HepG2 (cell line): ENCODE data around the gene SLC17A9. TPM values are rescaled to one million over a fixed set of nuclear protein-coding genes. Genes with fewer than 3 reads are reported as not detected.

Source experiments
- ZBTB40 ChIP-seq, 2 experiments: fragments of 450-650 bp in 1 of 2; sonication (generic) in 1 of 2; formaldehyde crosslinking in 1 of 2; IDR thresholded peaks; 2 replicates each; pipeline versions ENCODE4 v1.6.1 to v1.8.0; 2016 to 2022; ENCODE audit warnings: antibody characterized with exemption in 1 of 2, mild to moderate bottlenecking in 1 of 2, missing genetic modification reagents in 1 of 2
- ZNF101 ChIP-seq: sonication (generic); formaldehyde crosslinking; IDR thresholded peaks from 2 replicates; pipeline ENCODE4 v1.4.0; 2020; ENCODE audit warnings: mild to moderate bottlenecking, low read depth, missing genetic modification reagents, borderline replicate concordance
- ZNF318 ChIP-seq: sonication (generic); formaldehyde crosslinking; IDR thresholded peaks from 2 replicates; pipeline ENCODE4 v1.4.0; 2020; ENCODE audit warnings: mild to moderate bottlenecking, missing genetic modification reagents
- ZNF343 ChIP-seq: sonication (generic); formaldehyde crosslinking; IDR thresholded peaks from 2 replicates; pipeline ENCODE4 v1.4.0; 2020; ENCODE audit warnings: mild to moderate bottlenecking, missing genetic modification reagents
- ZNF749 ChIP-seq: sonication (generic); formaldehyde crosslinking; IDR thresholded peaks from 2 replicates; pipeline ENCODE4 v1.8.0; 2022; ENCODE audit warnings: mild to moderate bottlenecking, missing genetic modification reagents, moderate library complexity, borderline replicate concordance
- ZNF879 ChIP-seq: sonication (generic); formaldehyde crosslinking; IDR thresholded peaks from 2 replicates; pipeline ENCODE4 v1.8.1; 2023; ENCODE audit warnings: missing genetic modification reagents
- polyA plus RNA-seq, 8 experiments: library from polyadenylated mRNA; depleted of rRNA in 3 of 8; stranded (reverse) in 7 of 8; unstranded in 1 of 8; fragments of >200 nt; fragmentation: Illumina TruSeq in 4 of 8; extraction: Trizol in 4 of 8; gene quantifications; 2 replicates each; pipeline versions ENCODE4 v1.2.1 to v1.2.3, GENCODE V29; 2011 to 2016; ENCODE audit warnings: low read depth in 4 of 8, missing spikeins in 1 of 8, mixed read lengths in 1 of 8; ENCODE audit not compliant: insufficient read depth in 1 of 8
- total RNA-seq, 5 experiments: library from RNA; depleted of rRNA; stranded (reverse); fragments of >200 nt; fragmentation: Illumina TruSeq; extraction: Trizol; gene quantifications; 2 replicates each; pipeline ENCODE4 v1.2.3, GENCODE V29; 2016; ENCODE audit warnings: low read depth in 1 of 5
- TF ChIP-seq, protein P1 (sequence below): sonication (generic); formaldehyde crosslinking; IDR thresholded peaks from 2 replicates; pipeline ENCODE4 v1.5.1; 2020; ENCODE audit warnings: missing genetic modification reagents, mild to moderate bottlenecking, borderline replicate concordance
- TF ChIP-seq, protein P2 (sequence below): sonication (generic); formaldehyde crosslinking; IDR thresholded peaks from 2 replicates; pipeline ENCODE4 v1.8.0; 2023; ENCODE audit warnings: mild to moderate bottlenecking, missing genetic modification reagents

SLC17A9 gene
- total and polyA plus RNA-seq, 2 of the 13 experiments (the other 11 are each of a cell fraction or from before 2014, with no cell fraction given), result 110 to 191 TPM

DNA sequence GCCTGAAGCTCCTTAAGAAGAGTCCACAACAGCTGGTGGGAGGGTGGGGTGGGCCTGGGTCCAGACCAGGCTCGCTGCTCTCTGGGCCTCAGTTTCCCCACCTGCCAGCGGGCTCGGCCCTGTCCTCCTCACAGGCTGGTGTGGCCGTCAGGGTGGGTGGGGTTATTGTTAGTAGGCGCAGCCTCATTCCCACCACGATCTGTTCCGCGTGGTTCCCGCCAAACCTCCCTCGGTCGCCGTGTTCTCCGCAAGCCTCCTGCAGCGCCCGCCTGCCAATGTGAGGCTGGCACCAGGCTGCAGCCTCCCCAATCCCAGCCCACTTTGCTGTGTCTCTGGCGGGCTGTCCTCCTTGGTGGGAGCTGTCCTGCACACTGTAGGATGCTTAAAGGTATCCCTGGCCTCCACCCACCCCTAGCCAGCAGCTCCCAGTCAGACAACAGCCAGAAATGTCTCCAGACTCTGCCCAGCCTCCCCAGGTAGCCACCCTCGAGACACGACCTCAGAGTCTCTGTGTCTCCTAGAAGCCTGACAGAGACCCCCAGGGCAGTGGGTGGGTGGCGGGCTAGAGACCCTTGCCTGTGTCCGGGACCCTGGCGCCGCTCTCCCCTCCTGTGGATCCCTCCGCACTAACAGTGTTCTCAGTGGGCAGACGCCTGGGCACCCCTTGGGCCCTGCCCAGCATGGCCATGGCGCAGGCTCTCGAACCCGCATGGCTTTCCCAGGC is 15.3 kb downstream of the SLC17A9 start (continued):
- no peak for TF ChIP-seq ZBTB40 (IDR thresholded peaks at IDR 0.05)
- TF ChIP-seq ZBTB40 (CRISPR knock-in tag; IDR thresholded peaks at IDR 0.05), result no peak
- no peak for TF ChIP-seq ZNF343 (CRISPR knock-in tag)
- TF ChIP-seq, protein P1, sequence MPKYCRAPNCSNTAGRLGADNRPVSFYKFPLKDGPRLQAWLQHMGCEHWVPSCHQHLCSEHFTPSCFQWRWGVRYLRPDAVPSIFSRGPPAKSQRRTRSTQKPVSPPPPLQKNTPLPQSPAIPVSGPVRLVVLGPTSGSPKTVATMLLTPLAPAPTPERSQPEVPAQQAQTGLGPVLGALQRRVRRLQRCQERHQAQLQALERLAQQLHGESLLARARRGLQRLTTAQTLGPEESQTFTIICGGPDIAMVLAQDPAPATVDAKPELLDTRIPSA (CRISPR knock-in tag), result no peak
- TF ChIP-seq ZNF101 (CRISPR knock-in tag), result no peak
- no peak; the same call in 1 of the 2 replicates for TF ChIP-seq ZNF318
- TF ChIP-seq, protein P2, sequence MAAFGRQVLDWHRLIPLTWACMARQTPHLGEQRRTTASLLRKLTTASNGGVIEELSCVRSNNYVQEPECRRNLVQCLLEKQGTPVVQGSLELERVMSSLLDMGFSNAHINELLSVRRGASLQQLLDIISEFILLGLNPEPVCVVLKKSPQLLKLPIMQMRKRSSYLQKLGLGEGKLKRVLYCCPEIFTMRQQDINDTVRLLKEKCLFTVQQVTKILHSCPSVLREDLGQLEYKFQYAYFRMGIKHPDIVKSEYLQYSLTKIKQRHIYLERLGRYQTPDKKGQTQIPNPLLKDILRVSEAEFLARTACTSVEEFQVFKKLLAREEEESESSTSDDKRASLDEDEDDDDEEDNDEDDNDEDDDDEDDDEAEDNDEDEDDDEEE (CRISPR knock-in tag), result no peak
- TF ChIP-seq ZNF749 (CRISPR knock-in tag), result 0 out of 2 replicates have a peak, but pooled peaks have one; percentile 16
- TF ChIP-seq ZNF879 (CRISPR knock-in tag), result no peak
